WERI-Rb-1 (cell line): ENCODE measurements around the gene MANBA.

ENCODE experiments used
- DNase-seq: peaks from one replicate; pipeline ENCODE4 v3.0.0-alpha.2; 2020
- H3K27ac ChIP-seq: fragments of 250-450 bp; sonication (Bioruptor Pico); 2 replicates; pipeline ENCODE4 v1.5.1; 2020; ENCODE audit warnings: mild to moderate bottlenecking, moderate library complexity
- H3K27me3 ChIP-seq: fragments of 250-450 bp; sonication (Bioruptor Pico); 2 replicates; pipeline ENCODE4 v1.5.1; 2021; ENCODE audit warnings: mild to moderate bottlenecking, low read depth, moderate library complexity; ENCODE audit not compliant: insufficient read depth, severe bottlenecking
- H3K36me3 ChIP-seq: fragments of 250-450 bp; sonication (Bioruptor Pico); 2 replicates; pipeline ENCODE4 v1.5.1; 2020; ENCODE audit warnings: mild to moderate bottlenecking, moderate library complexity
- H3K4me3 ChIP-seq: 2 replicates; pipeline ENCODE4 v1.5.1; 2011; ENCODE audit warnings: low read depth, mild to moderate bottlenecking, control low read depth, low read length
- H3K9me3 ChIP-seq: fragments of 250-450 bp; sonication (Bioruptor Pico); 2 replicates; pipeline ENCODE4 v1.5.1; 2021; ENCODE audit warnings: mild to moderate bottlenecking, moderate library complexity; ENCODE audit not compliant: severe bottlenecking
- TF ChIP-seq, protein P1 (sequence below): IDR thresholded peaks from 2 replicates; pipeline ENCODE4 v1.5.1; 2011; ENCODE audit warnings: low read depth, mild to moderate bottlenecking, control low read depth, inconsistent platforms, low read length

MANBA gene

DNA sequence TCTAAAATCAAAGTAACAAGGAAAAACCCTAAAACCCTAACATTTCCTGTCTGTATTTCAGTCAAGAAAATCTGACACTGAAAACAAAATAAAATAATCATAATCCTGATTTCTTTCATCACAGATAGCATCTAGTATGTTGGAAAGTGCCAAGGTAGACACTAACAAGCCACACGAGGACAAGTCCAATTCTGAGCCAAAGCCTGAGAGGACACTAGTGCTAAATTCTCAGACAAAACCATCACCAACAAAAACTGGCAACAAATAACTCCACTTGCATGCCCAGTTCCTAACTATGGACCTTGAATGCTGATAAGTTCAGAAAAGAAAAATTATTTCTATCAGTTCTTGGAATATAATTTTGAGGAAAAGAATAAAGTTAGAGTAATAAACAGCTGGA is 113.7 kb downstream of the MANBA start:
- DNase-seq: no peak
- TF ChIP-seq, protein P1, sequence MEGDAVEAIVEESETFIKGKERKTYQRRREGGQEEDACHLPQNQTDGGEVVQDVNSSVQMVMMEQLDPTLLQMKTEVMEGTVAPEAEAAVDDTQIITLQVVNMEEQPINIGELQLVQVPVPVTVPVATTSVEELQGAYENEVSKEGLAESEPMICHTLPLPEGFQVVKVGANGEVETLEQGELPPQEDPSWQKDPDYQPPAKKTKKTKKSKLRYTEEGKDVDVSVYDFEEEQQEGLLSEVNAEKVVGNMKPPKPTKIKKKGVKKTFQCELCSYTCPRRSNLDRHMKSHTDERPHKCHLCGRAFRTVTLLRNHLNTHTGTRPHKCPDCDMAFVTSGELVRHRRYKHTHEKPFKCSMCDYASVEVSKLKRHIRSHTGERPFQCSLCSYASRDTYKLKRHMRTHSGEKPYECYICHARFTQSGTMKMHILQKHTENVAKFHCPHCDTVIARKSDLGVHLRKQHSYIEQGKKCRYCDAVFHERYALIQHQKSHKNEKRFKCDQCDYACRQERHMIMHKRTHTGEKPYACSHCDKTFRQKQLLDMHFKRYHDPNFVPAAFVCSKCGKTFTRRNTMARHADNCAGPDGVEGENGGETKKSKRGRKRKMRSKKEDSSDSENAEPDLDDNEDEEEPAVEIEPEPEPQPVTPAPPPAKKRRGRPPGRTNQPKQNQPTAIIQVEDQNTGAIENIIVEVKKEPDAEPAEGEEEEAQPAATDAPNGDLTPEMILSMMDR: no peak
- Histone ChIP-seq H3K36me3 (peaks cover 10% of the 10 kb centered on the region), H3K4me3 (no peak overlapping the region), H3K27ac (no peak overlapping the region), H3K27me3 (no peaks in the 10 kb centered on the region), H3K9me3 (no peaks in the 10 kb centered on the region)

- Histone ChIP-seq H3K27me3 (no peaks in the 10 kb centered on the region), H3K9me3 (no peaks in the 10 kb centered on the region), H3K27ac (no peak overlapping the region), H3K4me3 (no peak overlapping the region), H3K36me3 (peaks cover 11% of the 10 kb centered on the region)
- TF ChIP-seq, protein P1: no peak
- no peak for DNase-seq
Observed at GRCh38 chr4:102642631-102643298, 118.0 kb downstream of the MANBA start.

GRCh38 chr4:102641793-102642192 is 119.0 kb downstream of the MANBA start:
- Histone ChIP-seq H3K9me3 (no peaks in the 10 kb centered on the region), H3K27ac (no peak overlapping the region), H3K27me3 (no peaks in the 10 kb centered on the region), H3K36me3 (peaks cover 13% of the 10 kb centered on the region), H3K4me3 (no peak overlapping the region)
- TF ChIP-seq, protein P1: no peak
- DNase-seq: no peak

DNA sequence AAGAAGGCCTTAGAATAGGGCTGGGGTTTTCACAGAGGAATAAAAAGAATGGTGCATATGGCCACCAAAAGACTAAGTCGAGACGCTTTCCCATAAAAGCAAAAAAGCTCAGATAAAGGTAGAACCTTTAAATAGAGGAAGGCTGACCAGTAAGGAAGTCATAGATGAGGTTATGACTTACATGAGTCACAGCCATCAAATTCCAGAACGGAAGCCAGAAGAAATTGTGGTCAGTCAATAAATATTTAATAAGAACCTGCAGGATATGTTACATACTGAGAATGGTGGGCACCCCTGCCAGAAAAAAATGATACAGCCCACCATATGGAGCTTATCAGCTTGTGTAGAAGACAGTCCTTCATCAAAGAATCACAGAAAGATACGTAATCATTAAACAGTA is 120.1 kb downstream of the MANBA start:
- no peaks in the 10 kb centered on the region for H3K9me3 ChIP-seq
- TF ChIP-seq, protein P1: no peak

DNA sequence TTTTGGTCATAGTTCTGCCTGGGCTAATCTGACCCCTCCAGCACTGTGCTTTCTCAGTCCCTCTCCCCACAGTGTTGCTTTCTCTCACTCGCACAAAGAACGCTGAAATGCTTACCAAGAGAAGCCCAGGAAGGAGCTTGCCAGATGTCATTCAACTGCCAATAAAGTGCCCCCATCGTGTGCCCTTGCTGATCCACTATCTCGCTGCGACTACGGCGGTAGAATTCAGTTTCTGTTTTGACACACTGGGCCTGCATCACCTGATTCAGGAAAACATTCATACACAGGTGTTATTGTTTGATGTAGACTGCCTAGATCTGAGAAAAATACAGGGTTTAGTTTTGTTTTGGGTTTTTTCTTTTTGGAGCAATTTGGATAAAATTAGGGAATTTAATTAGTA is 121.2 kb downstream of the MANBA start:
- DNase-seq: no peak
- H3K27me3 ChIP-seq: no peaks in the 10 kb centered on the region
- H3K27ac ChIP-seq: no peak overlapping the region
- TF ChIP-seq, protein P1: no peak
- H3K4me3 ChIP-seq: no peak overlapping the region
- H3K36me3 ChIP-seq: peaks cover 17% of the 10 kb centered on the region
- no peaks in the 10 kb centered on the region for H3K9me3 ChIP-seq

More for the DNA sequence above, 120.1 kb downstream of the MANBA start:
- Histone ChIP-seq H3K27me3 (no peaks in the 10 kb centered on the region), H3K27ac (no peak overlapping the region), H3K4me3 (no peak overlapping the region), H3K36me3 (peaks cover 15% of the 10 kb centered on the region)
- no peak for DNase-seq

DNA sequence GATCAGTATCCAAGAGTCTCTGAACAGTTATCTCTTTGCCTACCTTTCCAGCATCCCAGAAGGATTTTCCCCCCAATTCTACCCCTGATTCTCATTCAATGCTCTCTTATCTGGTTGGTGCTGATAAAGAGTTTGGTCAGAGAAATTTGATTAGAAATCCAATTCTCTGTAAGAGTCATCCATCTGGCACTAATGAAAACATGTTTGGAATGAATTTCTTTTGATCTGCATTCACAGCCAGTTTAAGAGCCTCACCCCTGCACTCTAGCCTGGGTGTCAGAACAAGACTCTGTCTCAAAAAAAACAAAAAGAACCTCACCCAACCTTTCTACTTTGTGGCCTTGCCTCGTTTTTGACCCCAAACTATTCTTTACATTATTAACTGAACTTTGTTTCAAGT is 122.1 kb downstream of the MANBA start:
- no peaks in the 10 kb centered on the region for H3K9me3 ChIP-seq
- H3K36me3 ChIP-seq: peaks cover 22% of the 10 kb centered on the region
- DNase-seq: no peak
- no peak overlapping the region for H3K27ac ChIP-seq
- no peaks in the 10 kb centered on the region for H3K27me3 ChIP-seq
- TF ChIP-seq, protein P1: no peak
- H3K4me3 ChIP-seq: no peak overlapping the region
